Skeletal muscle tissue (tissue), 5 donors: ENCODE data around the gene CWC25. TPM values are rescaled to one million over a fixed set of nuclear protein-coding genes. Genes with fewer than 3 reads are reported as not detected.
A peak's percentile ranks its signal among the peaks of the same experiment; 100 is the strongest.

Source experiments
- H3K27ac ChIP-seq: one replicate; pipeline ENCODE4 v1.7.0; 2013; ENCODE audit warnings: mild to moderate bottlenecking, low read depth, low read length, inconsistent platforms
- H3K27me3 ChIP-seq, 3 donors: one replicate each; pipeline ENCODE4 v1.7.0; 2013; ENCODE audit warnings: low read length in 3 of 3; ENCODE audit not compliant: control insufficient read depth in 3 of 3, insufficient read depth in 3 of 3
- H3K36me3 ChIP-seq, 3 donors: one replicate each; pipeline ENCODE4 v1.7.0; 2013; ENCODE audit warnings: low read length in 3 of 3; ENCODE audit not compliant: control insufficient read depth in 3 of 3, insufficient read depth in 3 of 3
- H3K4me1 ChIP-seq, 3 donors: one replicate each; pipeline ENCODE4 v1.7.0; 2013; ENCODE audit warnings: low read length in 3 of 3, mild to moderate bottlenecking in 3 of 3; ENCODE audit not compliant: control insufficient read depth in 3 of 3, insufficient read depth in 3 of 3
- H3K4me3 ChIP-seq, 3 donors: one replicate each; pipeline ENCODE4 v1.7.0; 2013; ENCODE audit warnings: low read length in 3 of 3
- H3K9ac ChIP-seq, 3 donors: one replicate each; pipeline ENCODE4 v1.7.0; 2013; ENCODE audit warnings: low read length in 3 of 3, mild to moderate bottlenecking in 3 of 3, moderate library complexity in 2 of 3, low read depth in 1 of 3
- H3K9me3 ChIP-seq, 3 donors: one replicate each; pipeline ENCODE4 v1.7.0; 2013; ENCODE audit warnings: low read length in 3 of 3; ENCODE audit not compliant: control insufficient read depth in 3 of 3
- small RNA-seq: library from RNA; depleted of rRNA; stranded (forward); fragments of <200 nt; gene quantifications from one replicate; pipeline ENCODE3, GENCODE V24; 2014
- total RNA-seq: library from RNA; depleted of rRNA; stranded (reverse); fragments of >200 nt; gene quantifications from one replicate; pipeline ENCODE4 v1.2.3, GENCODE V29; 2014
- donor health status: Osteomylitis.

The CWC25 gene
- total RNA-seq, 1 donor from 2014 or later = 12.0 TPM

DNA sequence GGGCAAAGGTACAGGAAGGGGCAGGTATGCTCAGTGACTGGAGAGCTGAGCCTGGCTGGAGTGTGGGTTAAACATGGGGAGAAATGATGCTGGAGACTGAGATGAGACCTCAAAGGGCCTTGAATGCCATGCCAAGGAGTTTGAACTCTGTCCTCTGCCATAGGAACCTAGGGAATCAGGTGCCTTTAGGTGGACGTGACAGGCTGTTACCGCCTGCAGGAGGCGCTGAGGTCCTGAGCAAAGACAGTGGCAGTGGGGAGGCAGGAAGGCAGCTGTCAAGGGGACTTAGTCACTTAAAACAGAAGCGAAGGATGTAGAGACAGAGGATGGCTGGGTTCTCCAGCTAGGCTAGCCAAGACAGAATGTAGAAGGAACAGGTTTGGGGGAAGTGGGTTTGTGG is 63.5 kb downstream of the CWC25 start:
- Histone ChIP-seq H3K27ac (no peak overlapping the region), H3K4me3 (no peak overlapping the region), H3K27me3 (no peaks in the 10 kb centered on the region), H3K4me1 (no peaks in the 10 kb centered on the region), H3K9me3 (no peaks in the 10 kb centered on the region), H3K9ac (peak overlapping the region in 1 of 3 donors; percentile 8), H3K36me3 (peaks cover 54 to 63% (median 61%) of the 10 kb centered on the region in 3 donors)

DNA sequence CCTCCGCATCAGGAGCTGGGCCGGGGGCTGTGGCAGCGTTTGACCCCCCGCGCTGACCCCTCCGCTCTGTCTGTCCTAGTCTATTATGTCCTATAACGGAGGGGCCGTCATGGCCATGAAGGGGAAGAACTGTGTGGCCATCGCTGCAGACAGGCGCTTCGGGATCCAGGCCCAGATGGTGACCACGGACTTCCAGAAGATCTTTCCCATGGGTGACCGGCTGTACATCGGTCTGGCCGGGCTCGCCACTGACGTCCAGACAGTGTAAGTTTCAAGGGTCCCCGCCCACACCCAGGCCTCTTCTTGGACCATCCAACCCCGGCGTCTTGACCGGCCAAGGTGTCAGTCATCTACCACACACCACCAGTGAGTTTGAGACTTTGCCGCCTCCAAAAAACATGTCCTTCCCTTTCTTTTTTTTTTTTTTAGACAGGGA is 72.0 kb downstream of the CWC25 start:
- H3K4me3 ChIP-seq = peak overlapping the region; percentile 98 to 99 (median 99)
- peaks cover 16 to 21% (median 18%) of the 10 kb centered on the region in 3 donors for H3K36me3 ChIP-seq
- H3K4me1 ChIP-seq = peaks cover 36 to 56% (median 45%) of the 10 kb centered on the region in 3 donors
- H3K27me3 ChIP-seq = peaks cover 0 to 38% (median 29%) of the 10 kb centered on the region in 3 donors
- no peaks in the 10 kb centered on the region for H3K9me3 ChIP-seq
- peak overlapping the region; percentile 94 for H3K27ac ChIP-seq
- H3K9ac ChIP-seq = peak overlapping the region; percentile 97 to 98 (median 97)

DNA sequence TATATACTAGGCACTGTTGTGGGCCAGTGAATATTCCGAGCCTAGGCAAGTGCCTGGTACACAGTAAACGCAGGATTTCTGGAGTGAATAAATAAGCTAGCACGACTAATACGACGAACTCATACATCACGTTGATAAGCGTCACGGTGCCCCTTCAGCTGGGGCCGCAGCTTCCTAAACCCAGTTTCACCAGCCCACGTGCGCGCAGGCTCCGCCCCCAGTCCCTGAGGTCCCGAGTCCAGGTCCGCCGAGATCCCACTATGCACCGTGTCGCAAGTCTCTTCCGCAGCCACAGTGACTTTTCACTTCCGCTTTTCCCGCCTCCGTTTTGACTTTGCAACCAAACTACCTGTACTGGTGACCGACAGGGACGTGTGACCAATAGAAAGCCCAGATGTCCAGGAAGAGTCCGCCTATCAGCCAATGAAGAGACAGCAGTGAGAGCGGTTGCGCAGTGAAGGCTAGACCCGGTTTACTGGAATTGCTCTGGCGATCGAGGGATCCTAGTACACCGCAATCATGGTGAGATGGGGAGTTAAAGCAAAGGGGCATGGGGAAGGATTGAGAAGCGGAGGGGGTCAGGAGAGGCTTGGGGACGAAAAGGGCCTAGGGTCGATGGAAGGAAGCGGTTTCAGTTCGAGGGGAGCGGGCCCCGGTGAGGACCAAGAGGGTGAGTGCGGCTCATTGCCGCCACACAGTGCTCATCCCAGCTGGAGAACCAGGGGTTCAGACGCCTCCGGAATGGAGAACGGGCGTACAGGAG is 72.6 kb downstream of the CWC25 start, which contains the start of gene PSMB3:
Gene PSMB3 (plus strand): TSS at position 434 of the 763 bp plus-strand sequence. CDS start 86 bp downstream, at position 520.
- peak within 1 kb of the TSS; percentile 97 to 98 (median 97) for H3K9ac ChIP-seq
- H3K9me3 ChIP-seq = no peaks in the 10 kb centered on the region
- peaks cover 15 to 21% (median 16%) of the 10 kb centered on the region in 3 donors for H3K36me3 ChIP-seq
- H3K4me1 ChIP-seq = peaks cover 36 to 60% (median 49%) of the 10 kb centered on the region in 3 donors
- peaks cover 5 to 42% (median 34%) of the 10 kb centered on the region in 3 donors for H3K27me3 ChIP-seq
- peak within 1 kb of the TSS; percentile 94 for H3K27ac ChIP-seq
- peak within 1 kb of the TSS; percentile 98 to 99 (median 99) for H3K4me3 ChIP-seq

DNA sequence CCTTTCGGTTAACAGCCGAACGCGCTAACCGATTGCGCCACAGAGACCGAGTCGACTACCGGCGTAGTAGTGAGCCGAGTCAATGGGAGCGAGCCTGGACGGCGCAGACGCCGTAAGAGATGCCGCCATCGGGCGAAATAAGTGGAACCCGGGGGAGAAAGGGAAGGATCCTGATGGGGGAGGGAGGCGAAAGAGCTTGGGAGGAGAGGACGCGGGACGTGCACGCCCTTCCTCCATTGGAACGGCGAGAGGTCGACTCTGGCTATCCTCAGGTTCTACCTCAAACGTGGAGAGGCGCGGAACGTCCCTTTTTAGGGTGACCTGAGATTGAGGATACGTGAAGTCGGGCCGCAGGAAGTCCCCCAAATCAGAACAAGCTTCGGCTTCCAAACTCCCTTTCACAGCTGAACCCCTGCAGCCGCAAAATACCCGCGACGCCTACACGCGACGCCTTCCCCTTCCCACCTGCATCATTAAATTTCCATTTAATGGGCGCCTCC is 73.3 kb downstream of the CWC25 start:
- Histone ChIP-seq H3K9ac (peak overlapping the region; percentile 59 to 98 (median 97)), H3K36me3 (peaks cover 15 to 21% (median 16%) of the 10 kb centered on the region in 3 donors), H3K4me3 (peak overlapping the region; percentile 81 to 99 (median 99)), H3K9me3 (no peaks in the 10 kb centered on the region), H3K4me1 (peaks cover 36 to 60% (median 51%) of the 10 kb centered on the region in 3 donors), H3K27ac (peak overlapping the region; percentile 94), H3K27me3 (peaks cover 5 to 45% (median 34%) of the 10 kb centered on the region in 3 donors)

- Histone ChIP-seq H3K36me3 (peaks cover 11 to 20% (median 12%) of the 10 kb centered on the region in 3 donors), H3K9me3 (no peaks in the 10 kb centered on the region), H3K9ac (peak overlapping the region in 1 of 3 donors; percentile 97), H3K4me3 (peak overlapping the region in 2 of 3 donors; percentile 2 to 99), H3K27ac (no peak overlapping the region), H3K27me3 (peaks cover 5 to 51% (median 37%) of the 10 kb centered on the region in 3 donors), H3K4me1 (peaks cover 41 to 64% (median 57%) of the 10 kb centered on the region in 3 donors)
Measured at GRCh38 chr17:38751144-38751807, 73.8 kb downstream of the CWC25 start.

Small RNA genes lying within 50 kb of the gene (small RNA-seq; reads per million reads assigned to genes)
- gene MIR4727 = 0.14 reads per million
- gene RNU6-866P = not detected
- not detected for gene SNORA21
- not detected for gene SNORA21B

Other genes starting within 250 kb of the CWC25 start
- 0.52 TPM for gene SRCIN1, start 219.4 kb downstream of the CWC25 start, total RNA-seq
- gene EPOP, start 150.4 kb downstream of the CWC25 start, total RNA-seq = 0.52 TPM
- gene MLLT6, start 120.0 kb downstream of the CWC25 start, total RNA-seq = 16.2 TPM
- gene CISD3, start 95.0 kb downstream of the CWC25 start, total RNA-seq = 3.1 TPM
- gene PCGF2, start 77.0 kb downstream of the CWC25 start, total RNA-seq = 3.1 TPM
- gene PSMB3, start 72.6 kb downstream of the CWC25 start, total RNA-seq = 156 TPM
- gene PIP4K2B, start 25.8 kb downstream of the CWC25 start, total RNA-seq = 37.6 TPM
- 2,779 TPM for gene RPL23, start 28.4 kb upstream of the CWC25 start, total RNA-seq
- 37.1 TPM for gene LASP1, start 44.7 kb upstream of the CWC25 start, total RNA-seq
- not detected for gene FBXO47, start 142.1 kb upstream of the CWC25 start, total RNA-seq